Stimulated activated naive CD8-positive, alpha-beta T cell treated with anti-CD3 and anti-CD28 coated beads, Interleukin-15, Interleukin-2, amounts not matched to agents 100 ng/mL and 50 ng/mL, for 24 hours (primary cell): ENCODE results near the gene R3HCC1L.
"Not testable (repeated sequence)": the region's sequence is repeated elsewhere in the genome, so short reads cannot be mapped to it uniquely, and the experiment has no call there.

Experiments
- H3K27ac Mint-ChIP-seq: one replicate; pipeline ENCODE4 v1.8.0; 2021; ENCODE audit warnings: mild to moderate bottlenecking, mixed read lengths
- H3K27me3 Mint-ChIP-seq: one replicate; pipeline ENCODE4 v1.8.0; 2021; ENCODE audit warnings: mixed read lengths
- H3K36me3 Mint-ChIP-seq: one replicate; pipeline ENCODE4 v1.8.0; 2021; ENCODE audit warnings: low read depth, mixed read lengths
- H3K4me1 Mint-ChIP-seq: one replicate; pipeline ENCODE4 v1.8.0; 2021; ENCODE audit warnings: low read depth, mixed read lengths
- H3K4me3 Mint-ChIP-seq: one replicate; pipeline ENCODE4 v1.8.0; 2021; ENCODE audit warnings: mild to moderate bottlenecking, mixed read lengths
- H3K9me3 Mint-ChIP-seq: one replicate; pipeline ENCODE4 v1.8.0; 2021; ENCODE audit warnings: mixed read lengths

Gene R3HCC1L

DNA sequence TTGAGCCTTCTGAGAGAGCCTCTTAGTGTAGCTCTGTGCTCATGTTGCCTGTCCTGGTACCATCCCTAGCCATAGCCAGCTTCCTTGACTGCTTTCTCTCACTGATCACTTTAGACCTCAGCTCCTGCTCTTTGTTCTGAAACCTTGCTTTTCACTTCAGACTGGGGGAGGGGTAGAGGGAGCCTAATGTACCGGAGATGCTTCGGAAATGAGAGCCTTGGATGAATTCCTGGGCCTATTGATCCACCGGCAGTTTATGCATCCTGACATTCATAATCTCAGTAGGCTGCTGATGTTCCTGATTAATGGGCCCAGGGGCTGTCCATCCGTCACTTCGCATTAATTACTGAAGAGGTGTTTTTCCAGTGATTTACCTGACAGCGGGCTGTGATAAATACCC is 38.8 kb downstream of the R3HCC1L start:
- Mint-ChIP-seq H3K27ac (no peak overlapping the region), H3K4me1 (peaks cover 33% of the 10 kb centered on the region), H3K36me3 (peaks cover 55% of the 10 kb centered on the region)

GRCh38 chr10:98182351-98182915 is 48.0 kb downstream of the R3HCC1L start:
- not testable (repeated sequence) for H3K27ac Mint-ChIP-seq

More for the DNA sequence above, 38.8 kb downstream of the R3HCC1L start:
- no peaks in the 10 kb centered on the region for H3K9me3 Mint-ChIP-seq
- no peak overlapping the region for H3K4me3 Mint-ChIP-seq
- no peaks in the 10 kb centered on the region for H3K27me3 Mint-ChIP-seq

DNA sequence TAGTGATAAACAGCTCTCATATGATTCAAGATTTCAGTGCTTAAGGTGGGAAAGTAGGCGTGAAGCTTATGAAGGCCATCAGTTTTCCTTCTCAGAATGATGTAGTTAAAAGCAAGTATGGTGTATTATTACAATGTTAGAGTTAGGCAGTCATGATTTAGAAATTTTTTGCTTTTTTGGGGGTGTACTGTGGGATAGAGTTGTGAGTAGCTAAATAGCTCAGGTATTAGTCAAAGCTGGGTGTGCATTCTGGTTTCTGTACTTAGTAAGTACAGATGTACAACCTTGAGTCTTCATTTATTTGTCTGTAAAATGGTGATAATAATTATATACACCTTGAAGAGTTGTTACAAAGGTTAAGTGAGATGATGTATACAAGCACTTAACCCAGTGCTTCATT is 52.2 kb downstream of the R3HCC1L start:
- no peak overlapping the region for H3K27ac Mint-ChIP-seq
- H3K9me3 Mint-ChIP-seq: no peaks in the 10 kb centered on the region
- H3K4me1 Mint-ChIP-seq: peaks cover 11% of the 10 kb centered on the region
- no peaks in the 10 kb centered on the region for H3K27me3 Mint-ChIP-seq
- H3K4me3 Mint-ChIP-seq: no peak overlapping the region
- H3K36me3 Mint-ChIP-seq: peaks cover 92% of the 10 kb centered on the region

More at GRCh38 chr10:98182351-98182915, 48.0 kb downstream of the R3HCC1L start:
- not testable (repeated sequence) for H3K9me3 Mint-ChIP-seq, H3K4me3 Mint-ChIP-seq, H3K27me3 Mint-ChIP-seq
- Mint-ChIP-seq H3K4me1 (peaks cover 46% of the 10 kb centered on the region), H3K36me3 (peaks cover 97% of the 10 kb centered on the region)

GRCh38 chr10:98190773-98191172 is 56.3 kb downstream of the R3HCC1L start:
- peaks cover 12% of the 10 kb centered on the region for H3K4me1 Mint-ChIP-seq
- H3K27ac Mint-ChIP-seq, H3K9me3 Mint-ChIP-seq, H3K4me3 Mint-ChIP-seq, H3K27me3 Mint-ChIP-seq: not testable (repeated sequence)
- peaks cover 81% of the 10 kb centered on the region for H3K36me3 Mint-ChIP-seq

- H3K36me3 Mint-ChIP-seq: peaks cover 74% of the 10 kb centered on the region
Measured at GRCh38 chr10:98193037-98193436, 58.6 kb downstream of the R3HCC1L start.

DNA sequence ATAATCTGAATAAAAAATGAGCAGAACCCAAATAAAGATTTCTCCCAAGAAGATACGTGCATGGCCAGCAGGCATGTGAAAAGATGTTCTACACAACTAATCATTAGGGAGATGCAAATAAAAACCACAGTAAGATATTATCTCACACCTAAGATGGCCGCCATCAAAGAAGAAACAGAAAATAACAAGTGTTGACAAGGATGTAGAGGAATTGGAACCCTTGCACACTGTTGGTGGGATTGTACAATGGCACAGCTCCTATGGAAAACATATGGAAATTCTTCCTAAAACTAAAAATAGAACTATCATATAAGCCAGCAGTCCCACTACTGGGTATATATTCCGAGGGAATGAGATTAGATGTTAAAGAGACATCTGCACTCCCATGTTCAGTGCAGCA is 60.2 kb downstream of the R3HCC1L start:
- Mint-ChIP-seq H3K27me3 (no peaks in the 10 kb centered on the region), H3K36me3 (peaks cover 64% of the 10 kb centered on the region), H3K9me3 (peaks cover 9% of the 10 kb centered on the region)

More at GRCh38 chr10:98193037-98193436, 58.6 kb downstream of the R3HCC1L start:
- no peak overlapping the region for H3K4me3 Mint-ChIP-seq
- no peaks in the 10 kb centered on the region for H3K27me3 Mint-ChIP-seq
- H3K9me3 Mint-ChIP-seq: peaks cover 9% of the 10 kb centered on the region
- H3K27ac Mint-ChIP-seq: no peak overlapping the region
- peaks cover 15% of the 10 kb centered on the region for H3K4me1 Mint-ChIP-seq

DNA sequence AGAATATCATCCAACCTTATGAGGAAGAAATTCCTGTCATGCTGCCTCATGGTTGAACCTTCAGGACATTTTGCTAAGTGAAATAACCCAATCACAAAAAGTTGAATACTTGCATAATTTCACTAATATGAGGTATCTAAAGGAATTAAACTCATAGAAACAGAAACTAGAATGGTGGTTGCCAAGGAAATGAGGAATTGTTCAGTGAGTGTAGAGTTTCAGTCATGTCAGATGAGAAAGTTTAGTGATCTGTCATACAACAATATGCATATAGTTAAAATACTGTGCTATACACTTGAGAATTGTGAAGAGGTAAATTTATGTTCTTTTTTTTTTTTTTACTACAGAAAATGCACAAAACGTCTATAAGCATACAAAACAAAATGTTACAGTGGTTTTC is 60.7 kb downstream of the R3HCC1L start:
- Mint-ChIP-seq H3K27ac (no peak overlapping the region), H3K27me3 (no peaks in the 10 kb centered on the region), H3K36me3 (peaks cover 60% of the 10 kb centered on the region), H3K4me1 (peaks cover 15% of the 10 kb centered on the region), H3K9me3 (peaks cover 9% of the 10 kb centered on the region), H3K4me3 (no peak overlapping the region)

More for the DNA sequence above, 60.2 kb downstream of the R3HCC1L start:
- H3K27ac Mint-ChIP-seq: no peak overlapping the region
- H3K4me1 Mint-ChIP-seq: peaks cover 15% of the 10 kb centered on the region
- no peak overlapping the region for H3K4me3 Mint-ChIP-seq

GRCh38 chr10:98196985-98197384 is 62.5 kb downstream of the R3HCC1L start:
- H3K27me3 Mint-ChIP-seq: no peaks in the 10 kb centered on the region
- H3K4me1 Mint-ChIP-seq: peaks cover 15% of the 10 kb centered on the region
- peaks cover 42% of the 10 kb centered on the region for H3K36me3 Mint-ChIP-seq
- no peak overlapping the region for H3K4me3 Mint-ChIP-seq
- no peak overlapping the region for H3K27ac Mint-ChIP-seq
- H3K9me3 Mint-ChIP-seq: peaks cover 9% of the 10 kb centered on the region

DNA sequence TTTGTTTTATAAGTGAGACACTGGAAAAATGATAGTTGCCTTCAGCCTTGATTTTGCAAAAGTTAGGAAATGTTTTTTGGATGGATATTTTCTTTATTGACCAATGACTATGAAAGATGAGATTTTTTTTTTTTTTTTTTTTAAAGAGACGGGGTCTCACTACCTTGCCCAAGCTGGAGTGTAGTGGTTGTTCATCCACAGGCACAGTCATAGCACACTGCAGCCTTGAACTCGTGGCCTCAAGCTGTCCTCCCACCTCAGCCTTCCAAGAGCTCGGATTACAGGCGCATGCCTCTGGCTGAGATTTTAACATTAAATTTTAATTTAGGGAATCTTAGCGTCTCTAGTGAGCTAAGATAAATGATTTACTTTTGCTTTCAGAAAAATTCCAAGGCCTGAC is 67.3 kb downstream of the R3HCC1L start:
- H3K36me3 Mint-ChIP-seq: peaks cover 17% of the 10 kb centered on the region
- peaks cover 3% of the 10 kb centered on the region for H3K4me1 Mint-ChIP-seq
- H3K4me3 Mint-ChIP-seq: no peak overlapping the region
- H3K27me3 Mint-ChIP-seq: no peaks in the 10 kb centered on the region
- H3K27ac Mint-ChIP-seq: no peak overlapping the region
- no peaks in the 10 kb centered on the region for H3K9me3 Mint-ChIP-seq

GRCh38 chr10:98202378-98202777 is 67.9 kb downstream of the R3HCC1L start:
- no peak overlapping the region for H3K4me3 Mint-ChIP-seq
- no peaks in the 10 kb centered on the region for H3K27me3 Mint-ChIP-seq
- H3K36me3 Mint-ChIP-seq: peaks cover 16% of the 10 kb centered on the region
- H3K4me1 Mint-ChIP-seq: no peaks in the 10 kb centered on the region
- no peak overlapping the region for H3K27ac Mint-ChIP-seq
- H3K9me3 Mint-ChIP-seq: no peaks in the 10 kb centered on the region

DNA sequence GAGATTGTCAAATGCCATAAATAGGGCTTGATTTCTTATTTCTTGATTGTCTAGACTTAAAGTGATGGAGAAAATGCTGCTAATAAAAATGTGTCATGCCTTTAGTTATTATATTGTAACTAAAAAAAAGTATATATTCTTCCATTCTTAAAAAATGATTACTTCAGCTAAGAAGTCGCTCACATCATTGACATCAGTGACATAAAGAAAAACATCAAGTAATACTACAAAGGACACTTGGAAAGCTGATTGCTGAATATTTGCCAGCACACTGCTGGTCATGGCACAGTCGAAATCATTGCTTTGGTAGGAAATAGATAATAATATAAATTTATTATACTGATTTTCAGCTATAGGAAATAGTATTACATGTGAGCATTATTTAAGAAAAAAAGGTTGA is 70.9 kb downstream of the R3HCC1L start:
- Mint-ChIP-seq H3K4me3 (no peak overlapping the region), H3K36me3 (peaks cover 41% of the 10 kb centered on the region), H3K9me3 (no peaks in the 10 kb centered on the region), H3K27ac (no peak overlapping the region), H3K4me1 (no peaks in the 10 kb centered on the region), H3K27me3 (no peaks in the 10 kb centered on the region)

DNA sequence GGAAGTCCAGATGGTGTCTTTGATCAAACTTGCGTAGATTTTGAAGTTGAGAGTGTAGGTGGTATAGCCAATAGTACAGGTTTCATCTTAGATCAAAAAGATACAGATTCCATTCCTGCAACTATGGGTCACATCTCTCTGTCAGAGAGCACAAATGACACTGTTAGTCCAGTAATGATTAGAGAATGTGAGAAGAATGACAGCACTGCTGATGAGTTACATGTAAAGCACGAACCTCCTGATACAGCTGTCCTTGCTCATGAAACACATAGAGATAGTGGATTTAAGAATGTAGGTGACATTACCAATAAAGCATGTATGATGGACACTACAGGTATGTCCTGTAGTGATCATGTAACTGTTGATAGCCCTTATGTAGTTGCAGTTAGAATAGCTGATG is 74.5 kb downstream of the R3HCC1L start:
- Mint-ChIP-seq H3K27me3 (no peaks in the 10 kb centered on the region), H3K4me3 (no peak overlapping the region), H3K4me1 (peaks cover 7% of the 10 kb centered on the region), H3K27ac (no peak overlapping the region), H3K9me3 (no peaks in the 10 kb centered on the region), H3K36me3 (peaks cover 55% of the 10 kb centered on the region)

- Mint-ChIP-seq H3K9me3 (no peaks in the 10 kb centered on the region), H3K4me3 (no peak overlapping the region), H3K4me1 (peaks cover 7% of the 10 kb centered on the region), H3K27ac (no peak overlapping the region), H3K27me3 (no peaks in the 10 kb centered on the region), H3K36me3 (peaks cover 53% of the 10 kb centered on the region)
Measured at GRCh38 chr10:98209441-98209840, 75.0 kb downstream of the R3HCC1L start.

GRCh38 chr10:98212196-98212595 is 77.7 kb downstream of the R3HCC1L start:
- H3K27ac Mint-ChIP-seq: no peak overlapping the region
- peaks cover 64% of the 10 kb centered on the region for H3K36me3 Mint-ChIP-seq
- H3K4me1 Mint-ChIP-seq: peaks cover 12% of the 10 kb centered on the region
- no peaks in the 10 kb centered on the region for H3K27me3 Mint-ChIP-seq
- no peak overlapping the region for H3K4me3 Mint-ChIP-seq
- H3K9me3 Mint-ChIP-seq: peaks cover 8% of the 10 kb centered on the region

DNA sequence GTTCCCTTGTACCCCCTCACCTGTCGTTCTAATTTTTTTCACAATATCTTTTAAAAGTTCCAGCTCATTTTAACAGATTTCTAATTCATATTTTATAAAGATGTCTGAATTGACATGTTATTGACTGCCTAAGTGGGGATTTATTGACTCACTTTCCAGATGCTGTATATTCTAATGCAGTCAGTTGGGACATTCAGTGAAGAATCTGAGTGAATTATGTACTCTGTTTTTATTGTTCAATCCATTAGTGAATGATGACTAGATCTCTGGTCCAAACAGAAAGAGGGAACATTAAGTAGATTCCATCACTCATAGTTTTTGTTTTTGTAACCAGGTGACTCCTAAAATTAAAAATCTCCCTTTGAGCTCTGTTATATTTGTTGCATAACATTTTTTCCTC is 79.3 kb downstream of the R3HCC1L start:
- Mint-ChIP-seq H3K9me3 (peaks cover 17% of the 10 kb centered on the region), H3K4me3 (no peak overlapping the region), H3K36me3 (peaks cover 64% of the 10 kb centered on the region), H3K4me1 (peaks cover 21% of the 10 kb centered on the region), H3K27ac (no peak overlapping the region), H3K27me3 (no peaks in the 10 kb centered on the region)

- peaks cover 29% of the 10 kb centered on the region for H3K9me3 Mint-ChIP-seq
- no peaks in the 10 kb centered on the region for H3K27me3 Mint-ChIP-seq
- H3K36me3 Mint-ChIP-seq: peaks cover 61% of the 10 kb centered on the region
- H3K4me3 Mint-ChIP-seq: no peak overlapping the region
- H3K27ac Mint-ChIP-seq: no peak overlapping the region
- H3K4me1 Mint-ChIP-seq: peaks cover 21% of the 10 kb centered on the region
Measured at GRCh38 chr10:98215373-98215772, 80.9 kb downstream of the R3HCC1L start.
